GM12878 (cell line): Measurements from ENCODE around the gene NXNL1.
A peak's percentile ranks its signal among the peaks of the same experiment; 100 is the strongest.

Experiments used
- CBX3 ChIP-seq: fragments of 200-600 bp; sonication (generic); IDR thresholded peaks from 2 replicates; pipeline ENCODE4 v1.6.1; 2016; ENCODE audit warnings: low read depth, borderline replicate concordance
- GABPA ChIP-seq: IDR thresholded peaks from 2 replicates; pipeline ENCODE4 v1.6.1; 2014; ENCODE audit warnings: antibody characterized with exemption, low read depth, mild to moderate bottlenecking, inconsistent platforms
- HDAC2 ChIP-seq: fragments of 200-600 bp; sonication (generic); IDR thresholded peaks from 2 replicates; pipeline ENCODE4 v1.6.1; 2017
- IKZF1 ChIP-seq: fragments of 450-650 bp; conservative IDR thresholded peaks from 2 replicates; pipeline ENCODE4 v1.6.1; 2017; ENCODE audit warnings: antibody characterized with exemption, mild to moderate bottlenecking
- POLR2A ChIP-seq: IDR thresholded peaks from 2 replicates; pipeline ENCODE4 v1.6.1; 2011; ENCODE audit warnings: low read depth, mild to moderate bottlenecking, low read length
- RAD21 ChIP-seq: IDR thresholded peaks from 2 replicates; pipeline ENCODE4 v1.6.1; 2011; ENCODE audit warnings: mild to moderate bottlenecking, low read depth, low read length, moderate library complexity; ENCODE audit not compliant: insufficient read depth
- YY1 ChIP-seq: IDR thresholded peaks from 2 replicates; pipeline ENCODE4 v1.6.1; 2011; ENCODE audit warnings: low read depth, mild to moderate bottlenecking, low read length
- TF ChIP-seq, protein P1 (sequence below), 3 experiments: IDR thresholded peaks in 2 of 3; conservative IDR thresholded peaks in 1 of 3; 2 replicates each; pipeline ENCODE4 v1.5.1; 2011; ENCODE audit warnings: low read depth in 3 of 3, low read length in 3 of 3, mild to moderate bottlenecking in 3 of 3, control low read depth in 2 of 3, moderate library complexity in 2 of 3, inconsistent platforms in 1 of 3, mixed read lengths in 1 of 3; ENCODE audit not compliant: control insufficient read depth in 2 of 3, insufficient read depth in 1 of 3; ENCODE audit errors: extremely low read depth in 1 of 3
- TF ChIP-seq, protein P2 (sequence below): IDR thresholded peaks from 2 replicates; pipeline ENCODE4 v1.6.1; 2011; ENCODE audit warnings: borderline replicate concordance, low read depth, mild to moderate bottlenecking, moderate library complexity, mixed read lengths, low read length; ENCODE audit not compliant: insufficient read depth; ENCODE audit errors: extremely low read length

DNA sequence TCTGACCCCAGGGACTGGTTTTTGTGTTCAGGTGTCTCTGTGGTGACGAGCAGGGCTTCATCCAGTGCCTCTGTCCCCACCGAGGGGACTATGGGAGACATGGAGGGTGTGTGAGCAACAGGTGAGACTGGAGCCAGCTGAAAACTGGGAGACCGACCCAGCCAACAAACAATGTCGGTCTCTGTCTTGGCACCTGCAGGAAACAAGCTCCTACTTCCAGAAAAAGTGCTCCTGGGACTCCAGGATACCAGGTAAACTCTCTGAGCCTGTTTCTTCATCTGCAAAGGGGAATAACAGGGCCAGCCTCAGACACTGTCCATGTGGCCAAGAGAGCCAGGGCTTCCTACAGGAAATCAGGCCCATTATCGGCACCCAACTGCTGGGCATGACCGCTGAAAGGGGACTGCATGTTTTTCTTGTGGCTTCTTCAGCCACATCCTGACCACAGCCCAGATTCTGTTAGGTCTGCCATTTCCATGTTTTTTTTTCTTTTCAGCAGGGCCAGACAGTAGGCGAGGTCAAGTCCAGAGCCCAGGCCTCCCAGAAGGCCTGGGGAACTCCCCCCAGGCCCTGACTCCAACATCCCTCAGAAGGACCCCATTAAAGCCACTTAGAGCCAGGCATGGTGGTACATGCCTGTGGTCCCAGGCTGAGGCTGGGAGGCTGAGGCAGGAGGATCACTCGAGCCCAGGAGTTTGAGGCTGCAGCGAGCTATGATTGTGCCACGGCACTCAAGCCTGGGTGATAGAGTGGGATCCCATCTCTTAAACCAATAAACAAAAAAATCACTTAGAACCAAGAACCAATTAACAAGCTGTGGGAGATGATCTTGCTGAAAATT, 54.5 kb downstream of the NXNL1 start:
- TF ChIP-seq, protein P1, sequence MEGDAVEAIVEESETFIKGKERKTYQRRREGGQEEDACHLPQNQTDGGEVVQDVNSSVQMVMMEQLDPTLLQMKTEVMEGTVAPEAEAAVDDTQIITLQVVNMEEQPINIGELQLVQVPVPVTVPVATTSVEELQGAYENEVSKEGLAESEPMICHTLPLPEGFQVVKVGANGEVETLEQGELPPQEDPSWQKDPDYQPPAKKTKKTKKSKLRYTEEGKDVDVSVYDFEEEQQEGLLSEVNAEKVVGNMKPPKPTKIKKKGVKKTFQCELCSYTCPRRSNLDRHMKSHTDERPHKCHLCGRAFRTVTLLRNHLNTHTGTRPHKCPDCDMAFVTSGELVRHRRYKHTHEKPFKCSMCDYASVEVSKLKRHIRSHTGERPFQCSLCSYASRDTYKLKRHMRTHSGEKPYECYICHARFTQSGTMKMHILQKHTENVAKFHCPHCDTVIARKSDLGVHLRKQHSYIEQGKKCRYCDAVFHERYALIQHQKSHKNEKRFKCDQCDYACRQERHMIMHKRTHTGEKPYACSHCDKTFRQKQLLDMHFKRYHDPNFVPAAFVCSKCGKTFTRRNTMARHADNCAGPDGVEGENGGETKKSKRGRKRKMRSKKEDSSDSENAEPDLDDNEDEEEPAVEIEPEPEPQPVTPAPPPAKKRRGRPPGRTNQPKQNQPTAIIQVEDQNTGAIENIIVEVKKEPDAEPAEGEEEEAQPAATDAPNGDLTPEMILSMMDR (IDR thresholded peaks at IDR 0.05 in 2 of 3, conservative IDR thresholded peaks at IDR 0.05 in 1 of 3; ENCODE audit: control insufficient read depth in 2 of 3, extremely low read depth in 1 of 3, insufficient read depth in 1 of 3, low read depth in 3 of 3, low read length in 3 of 3), result no peak
- TF ChIP-seq YY1, result no peak
- TF ChIP-seq RAD21, result no peak
- TF ChIP-seq HDAC2, result no peak
- TF ChIP-seq, protein P2, sequence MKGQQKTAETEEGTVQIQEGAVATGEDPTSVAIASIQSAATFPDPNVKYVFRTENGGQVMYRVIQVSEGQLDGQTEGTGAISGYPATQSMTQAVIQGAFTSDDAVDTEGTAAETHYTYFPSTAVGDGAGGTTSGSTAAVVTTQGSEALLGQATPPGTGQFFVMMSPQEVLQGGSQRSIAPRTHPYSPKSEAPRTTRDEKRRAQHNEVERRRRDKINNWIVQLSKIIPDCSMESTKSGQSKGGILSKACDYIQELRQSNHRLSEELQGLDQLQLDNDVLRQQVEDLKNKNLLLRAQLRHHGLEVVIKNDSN, result no peak
- peak; percentile 36; the same call in 1 of the 2 replicates for TF ChIP-seq IKZF1
- no peak for TF ChIP-seq CBX3
- no peak for TF ChIP-seq GABPA
- TF ChIP-seq POLR2A, result peak; percentile 16
